Testis (tissue), 2 donors: ENCODE results near the gene PLXND1.
A peak's percentile ranks its signal among the peaks of the same experiment; 100 is the strongest.

ENCODE experiments used
- CTCF ChIP-seq, 3 experiments: fragments of 450-650 bp in 2 of 3; fragments of 200-600 bp in 1 of 3; sonication (generic) in 1 of 3; IDR thresholded peaks; one replicate each; pipeline ENCODE4 v1.5.1; 2016 to 2019; ENCODE audit warnings: antibody characterized with exemption in 3 of 3, mild to moderate bottlenecking in 2 of 3, moderate library complexity in 1 of 3
- POLR2A ChIP-seq: fragments of 450-650 bp; IDR thresholded peaks from one replicate; pipeline ENCODE4 v1.6.1; 2017; ENCODE audit warnings: antibody characterized with exemption, mild to moderate bottlenecking, moderate library complexity

- TF ChIP-seq CTCF (IDR thresholded peaks at IDR 0.05), result peak in 1 of 3 experiments; percentile 15
- no peak for TF ChIP-seq POLR2A
Measured at GRCh38 chr3:129608087-129608935, 1.8 kb upstream of the PLXND1 start.
